SKM-1 (cell line): ENCODE data around the gene OLFML2B.

ENCODE experiments used
- DNase-seq: peaks from one replicate; lab custom pipeline; 2025; ENCODE audit not compliant: unreplicated experiment; lab: John Stamatoyannopoulos, UW

The OLFML2B gene

DNA sequence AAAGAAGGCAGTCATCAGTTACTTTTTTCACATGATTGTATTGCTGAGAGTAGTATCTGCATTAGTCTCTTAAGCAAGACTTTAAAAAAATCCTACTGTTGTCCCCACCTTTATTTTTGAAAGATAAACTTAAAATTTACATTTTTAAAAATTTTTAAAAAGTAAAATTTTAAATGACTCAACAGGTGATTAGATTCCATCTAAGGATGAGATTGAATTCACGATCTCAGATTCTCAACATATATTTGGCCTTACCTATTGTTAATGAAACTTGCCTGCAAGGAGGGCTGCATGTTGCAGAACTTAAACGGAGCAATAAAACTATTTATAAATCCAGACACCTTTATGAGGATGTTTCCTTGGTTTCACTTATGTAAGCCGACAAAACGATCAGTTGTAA is 75.2 kb downstream of the OLFML2B start:
- no peak for DNase-seq

DNA sequence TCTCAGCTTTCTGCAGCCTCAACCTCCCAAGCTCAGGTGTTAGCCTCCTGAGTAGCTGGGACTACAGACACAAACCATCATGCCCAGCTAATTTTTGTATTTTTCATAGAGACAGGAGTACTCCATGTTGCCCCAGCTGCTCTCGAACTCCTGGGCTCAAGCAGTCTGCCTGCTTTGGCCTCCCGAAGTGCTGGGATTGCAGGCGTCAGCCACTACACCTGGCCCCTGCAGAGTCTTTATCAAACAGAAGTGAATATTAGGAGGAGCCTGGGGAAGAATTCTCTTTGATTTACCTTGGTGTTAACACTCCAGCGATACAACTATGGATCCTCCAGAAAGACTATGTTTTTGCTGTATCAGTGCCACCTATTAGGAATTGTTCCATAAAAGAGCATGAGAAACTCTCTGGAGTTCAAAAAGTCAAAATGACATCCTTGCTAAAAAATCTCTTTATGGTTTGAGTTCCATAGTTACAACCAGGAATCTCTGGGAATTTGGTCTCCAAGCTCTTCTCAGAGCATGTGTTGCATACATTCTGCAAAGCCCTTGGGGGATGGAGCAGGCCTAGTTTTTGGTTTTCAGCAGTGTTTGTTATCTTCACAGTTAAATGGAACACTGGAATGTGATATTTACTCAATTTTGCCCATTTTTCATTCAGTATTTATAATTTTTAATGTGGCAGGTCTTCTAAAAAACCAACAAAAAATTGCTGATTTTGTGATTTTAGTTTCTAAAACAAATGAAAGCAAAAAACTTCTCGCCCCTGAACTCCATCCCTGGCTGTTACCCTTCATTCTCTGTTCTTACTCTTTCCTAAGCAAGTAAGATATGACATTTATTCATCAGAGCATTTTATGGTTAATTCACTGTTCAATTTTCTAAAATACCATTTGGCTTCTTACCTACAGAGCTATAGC is 77.3 kb downstream of the OLFML2B start:
- no peak for DNase-seq

DNA sequence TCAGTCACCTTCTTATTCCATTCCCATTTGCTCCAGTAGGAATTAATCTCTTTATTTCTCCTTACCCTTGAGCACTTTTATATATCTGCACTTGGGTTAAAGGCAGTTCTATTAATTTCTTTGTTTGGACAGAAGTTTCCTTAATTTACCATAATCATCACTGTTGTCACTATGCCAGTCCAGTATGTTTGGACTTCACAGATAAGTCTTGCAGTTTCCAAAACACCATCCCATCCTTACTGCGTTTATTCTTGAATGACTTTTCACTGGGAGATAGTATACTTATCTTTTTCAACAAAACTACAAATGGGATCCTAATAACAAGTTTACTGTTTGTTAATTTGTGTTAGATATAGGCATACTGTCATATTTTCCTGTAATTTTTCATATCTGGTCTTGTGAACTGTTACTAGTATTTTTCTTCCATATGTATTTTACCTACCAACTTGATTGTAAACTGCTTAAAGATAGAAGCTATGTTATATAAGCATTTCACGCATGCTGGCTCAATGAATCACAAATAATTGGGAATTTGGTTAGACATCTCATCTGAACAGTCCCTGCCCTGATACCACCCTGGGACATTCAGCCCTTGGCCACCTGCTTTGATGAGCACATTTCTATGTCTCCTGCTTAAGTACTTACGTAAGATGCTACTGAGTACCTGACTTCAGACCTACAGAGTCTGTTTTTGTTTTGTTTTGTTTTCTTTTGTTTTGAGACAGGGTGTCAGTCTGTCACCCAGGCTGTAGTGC is 78.2 kb downstream of the OLFML2B start:
- no peak for DNase-seq

DNA sequence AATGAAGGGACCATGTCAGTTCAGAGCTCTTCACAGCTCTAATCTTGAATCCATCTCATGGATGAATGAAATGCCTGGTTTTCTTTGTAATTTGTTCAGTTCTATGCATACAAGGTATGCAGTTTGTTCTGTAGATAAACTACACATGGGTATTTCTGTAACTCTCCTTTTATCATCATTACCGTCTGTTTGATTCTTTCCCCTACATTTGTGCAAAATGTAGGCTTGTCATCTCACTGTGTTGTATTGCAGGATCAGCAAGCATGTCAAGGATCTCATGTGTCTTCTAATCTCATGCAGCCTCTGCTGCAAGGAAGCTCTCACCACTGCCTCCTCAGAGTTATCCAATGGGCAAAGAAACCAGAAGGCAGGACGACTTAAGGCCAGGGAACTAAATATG is 79.3 kb downstream of the OLFML2B start:
- no peak for DNase-seq

DNA sequence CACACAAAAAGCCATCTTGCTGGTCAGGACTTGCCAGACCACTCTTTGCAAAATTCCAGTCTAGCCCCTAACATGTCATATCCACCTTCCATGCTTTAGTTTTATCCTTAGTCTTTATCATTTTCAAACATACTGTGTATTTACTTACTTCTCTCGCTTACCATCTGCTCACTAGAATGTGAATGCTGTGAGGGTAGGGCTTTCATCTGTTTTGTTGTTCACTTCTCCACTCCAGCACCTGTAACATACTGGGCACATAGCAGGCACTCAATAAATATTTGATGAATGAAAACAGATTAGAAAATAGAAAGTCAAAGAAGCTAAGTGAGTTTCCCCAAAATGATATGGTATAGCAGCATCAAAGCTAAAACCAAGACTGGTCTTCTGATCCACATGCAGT is 79.9 kb downstream of the OLFML2B start:
- no peak for DNase-seq

DNA sequence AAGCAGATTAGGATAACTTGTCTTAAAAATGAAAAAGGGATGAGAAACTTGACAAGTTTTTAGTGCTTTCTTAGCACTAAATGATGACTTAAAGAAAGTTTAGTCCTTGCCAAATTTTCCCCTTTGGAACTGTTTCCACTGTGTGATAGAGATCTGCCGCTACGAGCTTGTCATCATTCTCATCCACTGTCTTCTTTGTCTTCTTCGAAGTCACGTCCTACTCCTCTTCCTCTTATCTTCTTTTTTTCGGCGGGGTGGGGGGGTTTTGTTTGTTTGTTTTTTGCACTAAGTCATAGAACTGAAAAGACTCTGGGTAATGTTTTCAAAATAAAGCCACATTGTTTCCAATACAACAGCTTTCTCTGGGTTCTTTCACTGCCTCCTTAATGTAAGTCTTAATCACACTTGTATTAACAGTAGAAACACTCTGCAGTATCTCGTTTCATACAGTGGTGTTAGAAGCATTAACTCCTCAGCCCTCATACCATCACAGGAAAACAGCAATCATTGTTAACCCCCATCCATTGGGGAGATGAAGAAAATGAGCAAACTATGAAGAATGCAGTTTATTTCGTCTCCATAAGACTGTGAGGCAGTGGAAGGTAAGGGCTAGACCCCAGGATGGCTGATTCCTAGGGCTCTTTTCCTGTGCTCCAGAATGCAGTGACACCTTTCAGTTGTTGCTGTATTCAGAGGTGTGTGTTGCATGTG is 81.8 kb downstream of the OLFML2B start:
- DNase-seq: no peak

DNA sequence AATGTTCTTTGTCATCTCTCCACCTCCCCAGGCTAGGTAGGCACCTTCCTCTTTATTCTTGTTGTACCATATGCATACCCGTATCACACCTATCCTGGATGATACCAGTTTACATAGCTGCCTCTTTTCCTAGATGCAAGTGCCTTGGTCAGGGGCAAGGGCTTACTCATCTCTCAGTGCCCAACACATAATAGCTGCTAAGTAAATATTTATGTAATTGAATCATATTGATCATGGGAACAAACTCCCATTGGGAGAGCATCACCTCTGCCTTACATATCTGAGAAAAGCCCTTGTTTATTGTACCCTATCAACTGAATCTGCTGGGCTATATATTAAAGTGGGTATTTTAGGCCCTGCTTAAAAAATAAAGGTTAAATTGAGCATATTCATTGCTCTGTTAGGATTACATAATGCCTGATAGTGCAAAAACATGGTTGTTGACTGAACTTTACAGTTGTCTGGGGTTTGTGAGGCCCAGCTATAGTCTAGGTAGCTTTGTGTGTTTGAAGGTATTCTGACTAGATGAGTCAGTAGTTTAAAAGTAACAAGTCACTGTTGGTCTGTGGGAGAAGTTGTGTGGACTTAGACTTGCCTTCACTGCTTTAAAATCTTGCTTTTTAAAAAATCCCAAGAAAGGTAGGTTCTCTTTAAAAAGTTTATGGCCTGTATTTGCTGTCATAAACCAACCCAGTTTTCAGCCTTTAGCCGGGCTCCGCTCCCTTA is 82.6 kb downstream of the OLFML2B start:
- no peak for DNase-seq

DNA sequence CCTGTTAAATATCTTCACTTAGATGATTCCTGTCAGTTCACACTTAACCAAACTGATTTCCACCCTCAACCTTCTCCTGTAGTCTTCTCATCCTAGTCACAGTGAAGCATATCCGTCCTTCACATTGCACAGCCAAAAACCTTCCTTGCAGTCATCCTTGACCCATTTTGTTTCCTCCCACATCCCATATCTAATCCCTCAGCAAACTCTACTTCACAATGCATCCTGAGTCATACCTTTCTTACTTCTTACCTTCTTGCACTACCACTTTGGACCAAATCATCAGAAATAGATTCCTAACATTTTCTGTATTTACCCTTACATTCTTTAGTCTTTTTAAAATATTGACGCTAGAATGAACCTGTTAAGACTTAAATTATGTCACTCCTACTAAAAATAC is 86.9 kb downstream of the OLFML2B start:
- DNase-seq: no peak

DNA sequence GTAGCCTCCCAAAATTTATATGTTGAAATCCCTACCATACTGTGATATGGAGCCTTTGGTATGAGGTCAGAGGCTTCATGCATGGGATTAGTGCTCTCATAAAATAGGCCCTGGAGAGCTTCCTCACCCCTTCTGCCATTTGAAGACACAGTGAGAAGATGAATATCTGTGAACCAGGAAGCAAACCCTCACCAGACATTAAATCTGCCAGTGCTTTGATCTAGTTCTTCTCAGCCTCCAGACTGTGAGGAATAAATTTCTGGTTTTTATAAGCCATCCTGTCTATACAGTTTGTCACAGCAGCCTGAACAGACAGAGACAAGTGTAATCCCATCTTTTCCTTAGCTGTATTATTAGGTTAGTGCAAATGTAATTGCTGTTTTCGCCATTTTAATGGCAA is 88.4 kb downstream of the OLFML2B start:
- no peak for DNase-seq

DNA sequence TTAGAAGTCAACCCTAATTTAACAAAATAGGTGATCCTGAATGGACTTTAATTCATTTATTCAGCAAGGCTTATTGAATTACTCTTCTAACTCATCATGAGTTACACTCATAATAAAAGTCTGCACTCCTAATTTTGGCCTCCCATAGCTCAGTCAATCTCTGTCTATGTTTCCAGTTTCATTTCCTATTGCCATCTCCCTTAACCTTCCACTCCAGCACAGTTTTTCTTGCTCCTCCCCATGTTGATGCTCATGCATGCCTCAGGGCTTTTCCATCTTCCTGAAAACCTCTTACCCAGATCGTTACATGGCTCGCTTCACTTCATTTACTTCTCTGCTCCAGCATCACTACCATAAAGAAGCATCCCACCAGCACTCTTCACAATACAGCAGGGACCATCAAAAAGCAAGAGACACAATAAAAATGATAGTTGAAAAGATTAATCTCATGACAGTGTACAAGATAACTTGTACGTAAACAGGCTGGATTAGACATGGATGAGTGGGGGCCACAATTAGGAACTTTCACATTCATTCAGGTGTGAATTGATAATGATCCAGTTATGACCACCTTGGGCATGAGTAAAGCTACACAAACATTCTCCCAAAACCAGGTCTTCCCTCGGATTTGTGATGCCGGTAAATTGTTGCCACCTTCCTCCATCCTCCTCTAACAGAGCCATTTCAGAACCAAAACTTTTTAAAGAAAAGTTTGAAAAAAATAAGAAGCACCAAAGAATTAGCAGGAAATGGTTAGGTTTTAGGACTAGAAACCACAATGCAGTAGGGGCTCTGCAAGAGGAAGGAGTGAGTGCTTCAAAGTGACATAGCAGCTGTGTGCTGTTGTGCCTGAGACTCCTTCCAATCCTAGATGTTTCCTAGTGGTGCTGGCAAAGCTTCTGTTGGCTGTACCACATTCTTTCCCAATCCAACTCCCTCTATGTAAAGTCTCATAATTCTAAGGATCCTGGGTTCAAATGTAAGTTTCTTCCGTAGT is 89.8 kb downstream of the OLFML2B start:
- no peak for DNase-seq
